ENCODE results near the gene IFNK.

DNA sequence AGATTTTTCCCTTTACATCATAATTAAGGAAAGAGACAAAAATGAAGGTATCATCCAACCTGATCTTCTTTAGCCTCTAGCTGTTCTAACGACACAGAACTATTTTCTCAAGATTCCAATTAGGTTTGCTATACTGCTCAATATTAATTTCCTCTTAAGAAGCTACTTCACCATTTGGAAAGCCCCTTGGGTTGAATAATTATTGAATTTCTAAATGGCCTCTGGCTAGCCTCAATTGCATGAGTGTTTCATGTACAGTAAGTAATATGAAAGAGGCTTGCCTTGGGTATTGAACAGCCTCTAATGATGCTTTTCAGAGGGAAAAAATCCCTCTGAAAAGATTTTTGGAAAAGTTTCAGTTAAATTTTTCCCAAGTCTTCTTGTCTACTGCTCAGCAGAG lies 9.2 kb downstream of the IFNK start:
- TF ChIP-seq, protein P1, sequence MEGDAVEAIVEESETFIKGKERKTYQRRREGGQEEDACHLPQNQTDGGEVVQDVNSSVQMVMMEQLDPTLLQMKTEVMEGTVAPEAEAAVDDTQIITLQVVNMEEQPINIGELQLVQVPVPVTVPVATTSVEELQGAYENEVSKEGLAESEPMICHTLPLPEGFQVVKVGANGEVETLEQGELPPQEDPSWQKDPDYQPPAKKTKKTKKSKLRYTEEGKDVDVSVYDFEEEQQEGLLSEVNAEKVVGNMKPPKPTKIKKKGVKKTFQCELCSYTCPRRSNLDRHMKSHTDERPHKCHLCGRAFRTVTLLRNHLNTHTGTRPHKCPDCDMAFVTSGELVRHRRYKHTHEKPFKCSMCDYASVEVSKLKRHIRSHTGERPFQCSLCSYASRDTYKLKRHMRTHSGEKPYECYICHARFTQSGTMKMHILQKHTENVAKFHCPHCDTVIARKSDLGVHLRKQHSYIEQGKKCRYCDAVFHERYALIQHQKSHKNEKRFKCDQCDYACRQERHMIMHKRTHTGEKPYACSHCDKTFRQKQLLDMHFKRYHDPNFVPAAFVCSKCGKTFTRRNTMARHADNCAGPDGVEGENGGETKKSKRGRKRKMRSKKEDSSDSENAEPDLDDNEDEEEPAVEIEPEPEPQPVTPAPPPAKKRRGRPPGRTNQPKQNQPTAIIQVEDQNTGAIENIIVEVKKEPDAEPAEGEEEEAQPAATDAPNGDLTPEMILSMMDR (IDR thresholded peaks at IDR 0.05), result no peak
- no peak for TF ChIP-seq POLR2A (IDR thresholded peaks at IDR 0.05; ENCODE audit: low read length)
- TF ChIP-seq, protein P2, sequence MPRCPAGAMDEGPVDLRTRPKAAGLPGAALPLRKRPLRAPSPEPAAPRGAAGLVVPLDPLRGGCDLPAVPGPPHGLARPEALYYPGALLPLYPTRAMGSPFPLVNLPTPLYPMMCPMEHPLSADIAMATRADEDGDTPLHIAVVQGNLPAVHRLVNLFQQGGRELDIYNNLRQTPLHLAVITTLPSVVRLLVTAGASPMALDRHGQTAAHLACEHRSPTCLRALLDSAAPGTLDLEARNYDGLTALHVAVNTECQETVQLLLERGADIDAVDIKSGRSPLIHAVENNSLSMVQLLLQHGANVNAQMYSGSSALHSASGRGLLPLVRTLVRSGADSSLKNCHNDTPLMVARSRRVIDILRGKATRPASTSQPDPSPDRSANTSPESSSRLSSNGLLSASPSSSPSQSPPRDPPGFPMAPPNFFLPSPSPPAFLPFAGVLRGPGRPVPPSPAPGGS (IDR thresholded peaks at IDR 0.05), result no peak
- TF ChIP-seq SMC3 (IDR thresholded peaks at IDR 0.05), result no peak
- no peak for TF ChIP-seq CBX2 (IDR thresholded peaks at IDR 0.05; ENCODE audit: borderline replicate concordance, low read depth)
- TF ChIP-seq, protein P3, sequence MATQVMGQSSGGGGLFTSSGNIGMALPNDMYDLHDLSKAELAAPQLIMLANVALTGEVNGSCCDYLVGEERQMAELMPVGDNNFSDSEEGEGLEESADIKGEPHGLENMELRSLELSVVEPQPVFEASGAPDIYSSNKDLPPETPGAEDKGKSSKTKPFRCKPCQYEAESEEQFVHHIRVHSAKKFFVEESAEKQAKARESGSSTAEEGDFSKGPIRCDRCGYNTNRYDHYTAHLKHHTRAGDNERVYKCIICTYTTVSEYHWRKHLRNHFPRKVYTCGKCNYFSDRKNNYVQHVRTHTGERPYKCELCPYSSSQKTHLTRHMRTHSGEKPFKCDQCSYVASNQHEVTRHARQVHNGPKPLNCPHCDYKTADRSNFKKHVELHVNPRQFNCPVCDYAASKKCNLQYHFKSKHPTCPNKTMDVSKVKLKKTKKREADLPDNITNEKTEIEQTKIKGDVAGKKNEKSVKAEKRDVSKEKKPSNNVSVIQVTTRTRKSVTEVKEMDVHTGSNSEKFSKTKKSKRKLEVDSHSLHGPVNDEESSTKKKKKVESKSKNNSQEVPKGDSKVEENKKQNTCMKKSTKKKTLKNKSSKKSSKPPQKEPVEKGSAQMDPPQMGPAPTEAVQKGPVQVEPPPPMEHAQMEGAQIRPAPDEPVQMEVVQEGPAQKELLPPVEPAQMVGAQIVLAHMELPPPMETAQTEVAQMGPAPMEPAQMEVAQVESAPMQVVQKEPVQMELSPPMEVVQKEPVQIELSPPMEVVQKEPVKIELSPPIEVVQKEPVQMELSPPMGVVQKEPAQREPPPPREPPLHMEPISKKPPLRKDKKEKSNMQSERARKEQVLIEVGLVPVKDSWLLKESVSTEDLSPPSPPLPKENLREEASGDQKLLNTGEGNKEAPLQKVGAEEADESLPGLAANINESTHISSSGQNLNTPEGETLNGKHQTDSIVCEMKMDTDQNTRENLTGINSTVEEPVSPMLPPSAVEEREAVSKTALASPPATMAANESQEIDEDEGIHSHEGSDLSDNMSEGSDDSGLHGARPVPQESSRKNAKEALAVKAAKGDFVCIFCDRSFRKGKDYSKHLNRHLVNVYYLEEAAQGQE (IDR thresholded peaks at IDR 0.05), result no peak
- TF ChIP-seq, protein P4, sequence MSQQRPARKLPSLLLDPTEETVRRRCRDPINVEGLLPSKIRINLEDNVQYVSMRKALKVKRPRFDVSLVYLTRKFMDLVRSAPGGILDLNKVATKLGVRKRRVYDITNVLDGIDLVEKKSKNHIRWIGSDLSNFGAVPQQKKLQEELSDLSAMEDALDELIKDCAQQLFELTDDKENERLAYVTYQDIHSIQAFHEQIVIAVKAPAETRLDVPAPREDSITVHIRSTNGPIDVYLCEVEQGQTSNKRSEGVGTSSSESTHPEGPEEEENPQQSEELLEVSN (IDR thresholded peaks at IDR 0.05; ENCODE audit: borderline replicate concordance, low read depth), result no peak
